ENCODE data around the gene BCAR1. TPM values are rescaled to one million over a fixed set of nuclear protein-coding genes. Genes with fewer than 3 reads are reported as not detected.

BCAR1 gene
- total RNA-seq, 1 donor from 2014 or later = 78.3 TPM

Other genes starting within 250 kb of the BCAR1 start
- gene LDHD, start 134.8 kb downstream of the BCAR1 start, total RNA-seq = 0.39 and 1.0 TPM in 2 replicates
- 7.7 and 9.9 TPM in 2 replicates for gene ZFP1, start 103.1 kb downstream of the BCAR1 start, total RNA-seq
- gene CTRB2, start 44.5 kb downstream of the BCAR1 start, total RNA-seq = not detected in 2 replicates
- gene CTRB1, start 32.6 kb downstream of the BCAR1 start, total RNA-seq = not detected in 2 replicates
- 36.0 and 52.4 TPM in 2 replicates for gene CFDP1, start 181.9 kb upstream of the BCAR1 start, total RNA-seq
- gene TMEM170A, start 213.1 kb upstream of the BCAR1 start, total RNA-seq = 30.3 and 37.6 TPM in 2 replicates
- 0.64 and 1.0 TPM in 2 replicates for gene CHST6, start 243.8 kb upstream of the BCAR1 start, total RNA-seq